ENCODE measurements around the gene PRM3.

DNA sequence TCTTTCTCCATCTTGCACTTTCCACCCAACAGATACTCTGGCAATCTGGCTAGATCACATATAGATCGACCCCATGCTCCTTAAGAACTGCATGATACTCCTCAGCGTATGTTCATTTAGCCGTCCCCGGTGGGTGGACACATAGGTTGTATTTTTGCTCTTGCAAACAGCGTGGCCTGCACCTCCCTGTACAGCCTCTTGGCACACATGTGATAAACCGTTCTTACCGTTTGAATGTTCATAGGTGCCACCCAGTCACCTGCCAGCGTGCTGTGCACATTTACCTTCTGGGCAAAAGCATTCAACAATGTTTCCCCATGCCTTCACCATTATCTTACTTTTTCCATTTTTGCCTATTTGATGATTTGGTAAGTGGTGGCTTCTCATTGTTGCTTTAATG lies 10.5 kb downstream of the PRM3 start:
- TF ChIP-seq, protein P1, sequence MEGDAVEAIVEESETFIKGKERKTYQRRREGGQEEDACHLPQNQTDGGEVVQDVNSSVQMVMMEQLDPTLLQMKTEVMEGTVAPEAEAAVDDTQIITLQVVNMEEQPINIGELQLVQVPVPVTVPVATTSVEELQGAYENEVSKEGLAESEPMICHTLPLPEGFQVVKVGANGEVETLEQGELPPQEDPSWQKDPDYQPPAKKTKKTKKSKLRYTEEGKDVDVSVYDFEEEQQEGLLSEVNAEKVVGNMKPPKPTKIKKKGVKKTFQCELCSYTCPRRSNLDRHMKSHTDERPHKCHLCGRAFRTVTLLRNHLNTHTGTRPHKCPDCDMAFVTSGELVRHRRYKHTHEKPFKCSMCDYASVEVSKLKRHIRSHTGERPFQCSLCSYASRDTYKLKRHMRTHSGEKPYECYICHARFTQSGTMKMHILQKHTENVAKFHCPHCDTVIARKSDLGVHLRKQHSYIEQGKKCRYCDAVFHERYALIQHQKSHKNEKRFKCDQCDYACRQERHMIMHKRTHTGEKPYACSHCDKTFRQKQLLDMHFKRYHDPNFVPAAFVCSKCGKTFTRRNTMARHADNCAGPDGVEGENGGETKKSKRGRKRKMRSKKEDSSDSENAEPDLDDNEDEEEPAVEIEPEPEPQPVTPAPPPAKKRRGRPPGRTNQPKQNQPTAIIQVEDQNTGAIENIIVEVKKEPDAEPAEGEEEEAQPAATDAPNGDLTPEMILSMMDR (conservative IDR thresholded peaks at IDR 0.05; ENCODE audit: low read length): no peak
- no peak for TF ChIP-seq EZH2phosphoT487 (IDR thresholded peaks at IDR 0.05; ENCODE audit: borderline replicate concordance, low read depth, low read length)
